SH-SY5Y (cell line): ENCODE data around the gene LSM3.

Experiments
- GATA2 ChIP-seq: IDR thresholded peaks from 2 replicates; pipeline ENCODE4 v1.6.1; 2011; ENCODE audit warnings: mild to moderate bottlenecking, low read depth, low read length
- GATA3 ChIP-seq: IDR thresholded peaks from 2 replicates; pipeline ENCODE4 v1.6.1; 2011; ENCODE audit warnings: low read depth, mild to moderate bottlenecking, low read length, moderate library complexity

GRCh38 chr3:14131134-14131533 is 47.5 kb upstream of the LSM3 start:
- TF ChIP-seq GATA2: no peak
- no peak for TF ChIP-seq GATA3
